Measurements from ENCODE around the gene KNCN. TPM values are rescaled to one million over a fixed set of nuclear protein-coding genes. Genes with fewer than 3 reads are reported as not detected.

Gene KNCN
- polyA plus RNA-seq, 1 donor from 2014 or later, result not detected

GRCh38 chr1:46555826-46556619 lies 4.6 kb upstream of the KNCN start:
- H3K9me3 Mint-ChIP-seq, result no peaks in the 10 kb centered on the region
- no peaks in the 10 kb centered on the region for H3K36me3 Mint-ChIP-seq
- peak overlapping the region in 1 of 3 donors; percentile 14 for H3K27ac Mint-ChIP-seq
- no peaks in the 10 kb centered on the region for H3K4me1 Mint-ChIP-seq
- peaks cover 8% of the 10 kb centered on the region for H3K27me3 Mint-ChIP-seq
- no peak overlapping the region for H3K4me3 Mint-ChIP-seq

GRCh38 chr1:46554597-46555381 lies 3.3 kb upstream of the KNCN start:
- Mint-ChIP-seq H3K9me3 (no peaks in the 10 kb centered on the region), H3K36me3 (no peaks in the 10 kb centered on the region), H3K27ac (no peak overlapping the region), H3K27me3 (peaks cover 11% of the 10 kb centered on the region), H3K4me1 (no peaks in the 10 kb centered on the region), H3K4me3 (no peak overlapping the region)

GRCh38 chr1:46554236-46554596 lies 2.8 kb upstream of the KNCN start:
- no peaks in the 10 kb centered on the region for H3K36me3 Mint-ChIP-seq
- peaks cover 0 to 2% (median 0%) of the 10 kb centered on the region in 3 donors for H3K9me3 Mint-ChIP-seq
- H3K4me3 Mint-ChIP-seq, result no peak overlapping the region
- peaks cover 0 to 2% (median 0%) of the 10 kb centered on the region in 3 donors for H3K4me1 Mint-ChIP-seq
- no peak overlapping the region for H3K27ac Mint-ChIP-seq
- peaks cover 14% of the 10 kb centered on the region for H3K27me3 Mint-ChIP-seq

- peaks cover 0 to 2% (median 0%) of the 10 kb centered on the region in 3 donors for H3K9me3 Mint-ChIP-seq
- H3K36me3 Mint-ChIP-seq, result no peaks in the 10 kb centered on the region
- no peak overlapping the region for H3K4me3 Mint-ChIP-seq
- peak overlapping the region in 1 of 3 donors; percentile 64 for H3K27ac Mint-ChIP-seq
- peaks cover 0 to 3% (median 0%) of the 10 kb centered on the region in 3 donors for H3K4me1 Mint-ChIP-seq
- peaks cover 15% of the 10 kb centered on the region for H3K27me3 Mint-ChIP-seq
Observed at GRCh38 chr1:46553506-46553905, 2.1 kb upstream of the KNCN start.

- peaks cover 15% of the 10 kb centered on the region for H3K27me3 Mint-ChIP-seq
Observed at GRCh38 chr1:46552357-46553237, 1.1 kb upstream of the KNCN start.

GRCh38 chr1:46550751-46551231 lies 656 bp downstream of the KNCN start:
- H3K27me3 Mint-ChIP-seq, result peaks cover 22% of the 10 kb centered on the region
- no peak overlapping the region for H3K4me3 Mint-ChIP-seq
- H3K9me3 Mint-ChIP-seq, result peaks cover 0 to 2% (median 0%) of the 10 kb centered on the region in 3 donors
- H3K36me3 Mint-ChIP-seq, result no peaks in the 10 kb centered on the region
- H3K27ac Mint-ChIP-seq, result no peak overlapping the region
- H3K4me1 Mint-ChIP-seq, result peaks cover 0 to 5% (median 3%) of the 10 kb centered on the region in 3 donors

More at GRCh38 chr1:46552357-46553237, 1.1 kb upstream of the KNCN start:
- Mint-ChIP-seq H3K4me1 (peaks cover 0 to 5% (median 0%) of the 10 kb centered on the region in 3 donors), H3K4me3 (no peak overlapping the region), H3K27ac (no peak overlapping the region), H3K9me3 (peaks cover 0 to 2% (median 0%) of the 10 kb centered on the region in 3 donors), H3K36me3 (no peaks in the 10 kb centered on the region)

- H3K27ac Mint-ChIP-seq, result peak overlapping the region in 2 of 3 donors; percentile 16 to 55
- no peak overlapping the region for H3K4me3 Mint-ChIP-seq
- H3K27me3 Mint-ChIP-seq, result peaks cover 30% of the 10 kb centered on the region
- no peaks in the 10 kb centered on the region for H3K36me3 Mint-ChIP-seq
- H3K4me1 Mint-ChIP-seq, result peaks cover 0 to 5% (median 3%) of the 10 kb centered on the region in 3 donors
- peaks cover 0 to 2% (median 0%) of the 10 kb centered on the region in 3 donors for H3K9me3 Mint-ChIP-seq
Observed at GRCh38 chr1:46549697-46550681, 1.5 kb downstream of the KNCN start.

- Mint-ChIP-seq H3K9me3 (peaks cover 0 to 2% (median 0%) of the 10 kb centered on the region in 3 donors), H3K36me3 (no peaks in the 10 kb centered on the region), H3K4me3 (no peak overlapping the region), H3K27me3 (peaks cover 46% of the 10 kb centered on the region), H3K27ac (no peak overlapping the region), H3K4me1 (peaks cover 0 to 6% (median 4%) of the 10 kb centered on the region in 3 donors)
Observed at GRCh38 chr1:46547481-46548383, 3.7 kb downstream of the KNCN start.

- Mint-ChIP-seq H3K27me3 (peaks cover 44% of the 10 kb centered on the region), H3K27ac (peak overlapping the region in 1 of 3 donors; percentile 74), H3K9me3 (peaks cover 0 to 2% (median 0%) of the 10 kb centered on the region in 3 donors), H3K36me3 (peaks cover 2% of the 10 kb centered on the region), H3K4me3 (no peak overlapping the region), H3K4me1 (peaks cover 0 to 6% (median 4%) of the 10 kb centered on the region in 3 donors)
Observed at GRCh38 chr1:46546210-46546609, 5.2 kb downstream of the KNCN start.

GRCh38 chr1:46545784-46546183 lies 5.7 kb downstream of the KNCN start:
- H3K27ac Mint-ChIP-seq, result peak overlapping the region in 1 of 3 donors; percentile 74
- peaks cover 42% of the 10 kb centered on the region for H3K27me3 Mint-ChIP-seq
- H3K4me3 Mint-ChIP-seq, result no peak overlapping the region
- H3K4me1 Mint-ChIP-seq, result peaks cover 0 to 6% (median 4%) of the 10 kb centered on the region in 3 donors
- H3K9me3 Mint-ChIP-seq, result peaks cover 0 to 2% (median 0%) of the 10 kb centered on the region in 3 donors
- peaks cover 2% of the 10 kb centered on the region for H3K36me3 Mint-ChIP-seq

- peak overlapping the region in 1 of 4 donors; percentile 11 for H3K4me3 Mint-ChIP-seq
- H3K27ac Mint-ChIP-seq, result no peak overlapping the region
- peaks cover 41% of the 10 kb centered on the region for H3K27me3 Mint-ChIP-seq
- peaks cover 0 to 6% (median 4%) of the 10 kb centered on the region in 3 donors for H3K4me1 Mint-ChIP-seq
- H3K36me3 Mint-ChIP-seq, result peaks cover 2% of the 10 kb centered on the region
- H3K9me3 Mint-ChIP-seq, result peaks cover 0 to 2% (median 0%) of the 10 kb centered on the region in 3 donors
Observed at GRCh38 chr1:46544561-46545240, 6.7 kb downstream of the KNCN start.

Measured in IgD-negative memory B cell (primary cell).